Ovary (tissue), 3 donors: ENCODE measurements around the gene CALCOCO2.

Experiments used
- CTCF ChIP-seq, 3 donors: fragments of 450-650 bp in 2 of 3; fragments of 200-600 bp in 1 of 3; IDR thresholded peaks; one replicate each; pipeline versions ENCODE4 v1.5.1 to v1.8.0; 2016 to 2022; ENCODE audit warnings: antibody characterized with exemption in 3 of 3, mild to moderate bottlenecking in 1 of 3
- POLR2A ChIP-seq: fragments of 450-650 bp; IDR thresholded peaks from one replicate; pipeline ENCODE4 v1.6.1; 2017; ENCODE audit warnings: antibody characterized with exemption, mild to moderate bottlenecking, moderate library complexity
- donor health status: DM: no; HTN: no; CAD: no.

- TF ChIP-seq CTCF (IDR thresholded peaks at IDR 0.05) (no peak), POLR2A (no peak)
Measured at GRCh38 chr17:48868916-48869500, 38.2 kb downstream of the CALCOCO2 start.
